Measurements from ENCODE around the gene CYP3A4. TPM values are rescaled to one million over a fixed set of nuclear protein-coding genes. Genes with fewer than 3 reads are reported as not detected.

CYP3A4 gene
- total and polyA plus RNA-seq, 2 donors (not counting 1 experiment from before 2014, with no cell fraction given), result 0.17 TPM; not detected in 1

DNA sequence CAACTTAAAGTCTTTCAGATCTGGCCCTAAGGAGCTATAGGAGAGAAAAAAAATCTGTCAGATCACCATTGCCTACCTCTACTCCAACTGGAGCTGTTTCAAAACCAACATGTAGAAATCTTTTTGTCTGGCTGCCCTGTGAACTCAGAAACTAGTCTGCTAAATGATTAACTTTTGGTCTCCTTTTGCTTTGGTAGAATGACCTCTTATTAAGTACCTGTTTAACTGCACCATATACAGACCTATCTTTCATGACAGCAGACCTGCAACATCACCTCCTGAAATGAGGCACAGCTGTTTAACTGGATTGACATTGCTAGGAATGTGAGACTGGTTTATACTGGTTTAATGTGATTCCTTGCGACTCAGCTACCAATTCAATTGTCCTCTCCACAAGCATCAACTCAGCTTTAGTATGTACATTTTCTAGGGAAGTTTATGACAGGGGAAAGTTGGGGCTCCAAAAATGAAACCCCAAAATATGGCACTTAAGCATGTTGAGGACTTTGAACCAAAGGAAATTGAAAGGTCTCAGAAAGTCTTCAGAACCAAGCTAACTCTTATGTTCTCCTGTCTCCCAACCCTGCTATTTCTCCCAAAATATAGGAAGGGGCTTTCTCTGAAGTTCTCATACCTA lies 45.7 kb upstream of the CYP3A4 start:
- Histone ChIP-seq H3K4me3 (replicated peaks in 1 of 4; ENCODE audit: control extremely low read depth in 1 of 4, insufficient read depth in 1 of 4, low read depth in 3 of 4, low read length in 4 of 4) (no peak overlapping the region), H3K27me3 (ENCODE audit: control insufficient read depth, insufficient read depth, low read length) (no peaks in the 10 kb centered on the region), H4K20me1 (ENCODE audit: control insufficient read depth, extremely low read depth, insufficient read depth, low read length) (no peaks in the 10 kb centered on the region), H3K4me2 (ENCODE audit: extremely low read depth, insufficient read depth, low read length) (no peak overlapping the region), H3K9me3 (ENCODE audit: control insufficient read depth, insufficient read depth, low read depth, low read length) (no peaks in the 10 kb centered on the region), H3K36me3 (ENCODE audit: control insufficient read depth, insufficient read depth, low read length) (no peaks in the 10 kb centered on the region), H2AFZ (ENCODE audit: low read length) (no peak overlapping the region), H3K79me2 (ENCODE audit: control insufficient read depth, insufficient read depth, low read length) (no peaks in the 10 kb centered on the region), H3K27ac (ENCODE audit: insufficient read depth, low read length) (no peak overlapping the region), H3K9ac (ENCODE audit: insufficient read depth, low read length) (no peak overlapping the region), H3K4me1 (ENCODE audit: control insufficient read depth, extremely low read depth, insufficient read depth, low read length) (no peaks in the 10 kb centered on the region)
- DNase-seq (ENCODE audit: low read depth in 2 of 2), result no peak
- TF ChIP-seq, protein P1, sequence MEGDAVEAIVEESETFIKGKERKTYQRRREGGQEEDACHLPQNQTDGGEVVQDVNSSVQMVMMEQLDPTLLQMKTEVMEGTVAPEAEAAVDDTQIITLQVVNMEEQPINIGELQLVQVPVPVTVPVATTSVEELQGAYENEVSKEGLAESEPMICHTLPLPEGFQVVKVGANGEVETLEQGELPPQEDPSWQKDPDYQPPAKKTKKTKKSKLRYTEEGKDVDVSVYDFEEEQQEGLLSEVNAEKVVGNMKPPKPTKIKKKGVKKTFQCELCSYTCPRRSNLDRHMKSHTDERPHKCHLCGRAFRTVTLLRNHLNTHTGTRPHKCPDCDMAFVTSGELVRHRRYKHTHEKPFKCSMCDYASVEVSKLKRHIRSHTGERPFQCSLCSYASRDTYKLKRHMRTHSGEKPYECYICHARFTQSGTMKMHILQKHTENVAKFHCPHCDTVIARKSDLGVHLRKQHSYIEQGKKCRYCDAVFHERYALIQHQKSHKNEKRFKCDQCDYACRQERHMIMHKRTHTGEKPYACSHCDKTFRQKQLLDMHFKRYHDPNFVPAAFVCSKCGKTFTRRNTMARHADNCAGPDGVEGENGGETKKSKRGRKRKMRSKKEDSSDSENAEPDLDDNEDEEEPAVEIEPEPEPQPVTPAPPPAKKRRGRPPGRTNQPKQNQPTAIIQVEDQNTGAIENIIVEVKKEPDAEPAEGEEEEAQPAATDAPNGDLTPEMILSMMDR (conservative IDR thresholded peaks at IDR 0.05 in 1 of 2, IDR thresholded peaks at IDR 0.05 in 1 of 2; ENCODE audit: low read depth in 1 of 2, low read length in 2 of 2), result no peak
- no peak for TF ChIP-seq EZH2 (IDR thresholded peaks at IDR 0.05; ENCODE audit: low read length, missing control alignments)

DNA sequence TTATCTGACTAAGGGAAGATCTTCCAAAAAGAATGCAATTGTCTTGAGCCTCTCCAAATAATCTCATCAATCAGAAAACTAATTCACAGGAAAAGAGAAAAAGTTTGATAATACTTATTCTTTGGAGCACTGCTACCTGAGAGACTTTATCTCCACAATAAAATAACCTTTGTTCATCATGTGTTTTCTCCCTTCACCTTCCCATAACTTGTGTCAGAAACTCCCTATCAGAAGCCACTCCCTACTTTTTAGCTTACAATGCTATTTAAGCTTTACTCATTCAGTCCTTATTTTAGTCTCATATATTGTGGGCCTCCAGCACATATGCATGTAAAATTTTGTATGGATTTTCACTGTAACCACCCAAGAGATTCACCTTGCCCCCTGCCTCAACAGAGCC lies 44.8 kb upstream of the CYP3A4 start:
- DNase-seq (ENCODE audit: low read depth in 2 of 2), result no peak
- Histone ChIP-seq H2AFZ (ENCODE audit: low read length) (no peak overlapping the region), H3K27ac (ENCODE audit: insufficient read depth, low read length) (no peak overlapping the region), H3K36me3 (ENCODE audit: control insufficient read depth, insufficient read depth, low read length) (no peaks in the 10 kb centered on the region), H4K20me1 (ENCODE audit: control insufficient read depth, extremely low read depth, insufficient read depth, low read length) (no peaks in the 10 kb centered on the region), H3K4me2 (ENCODE audit: extremely low read depth, insufficient read depth, low read length) (no peak overlapping the region), H3K27me3 (ENCODE audit: control insufficient read depth, insufficient read depth, low read length) (peaks cover 4% of the 10 kb centered on the region), H3K4me3 (replicated peaks in 1 of 4; ENCODE audit: control extremely low read depth in 1 of 4, insufficient read depth in 1 of 4, low read depth in 3 of 4, low read length in 4 of 4) (no peak overlapping the region), H3K9me3 (ENCODE audit: control insufficient read depth, insufficient read depth, low read depth, low read length) (no peaks in the 10 kb centered on the region), H3K79me2 (ENCODE audit: control insufficient read depth, insufficient read depth, low read length) (no peaks in the 10 kb centered on the region), H3K4me1 (ENCODE audit: control insufficient read depth, extremely low read depth, insufficient read depth, low read length) (no peaks in the 10 kb centered on the region), H3K9ac (ENCODE audit: insufficient read depth, low read length) (no peak overlapping the region)
- TF ChIP-seq, protein P1 (conservative IDR thresholded peaks at IDR 0.05 in 1 of 2, IDR thresholded peaks at IDR 0.05 in 1 of 2; ENCODE audit: low read depth in 1 of 2, low read length in 2 of 2), result no peak
- TF ChIP-seq EZH2 (IDR thresholded peaks at IDR 0.05; ENCODE audit: low read length, missing control alignments), result no peak

DNA sequence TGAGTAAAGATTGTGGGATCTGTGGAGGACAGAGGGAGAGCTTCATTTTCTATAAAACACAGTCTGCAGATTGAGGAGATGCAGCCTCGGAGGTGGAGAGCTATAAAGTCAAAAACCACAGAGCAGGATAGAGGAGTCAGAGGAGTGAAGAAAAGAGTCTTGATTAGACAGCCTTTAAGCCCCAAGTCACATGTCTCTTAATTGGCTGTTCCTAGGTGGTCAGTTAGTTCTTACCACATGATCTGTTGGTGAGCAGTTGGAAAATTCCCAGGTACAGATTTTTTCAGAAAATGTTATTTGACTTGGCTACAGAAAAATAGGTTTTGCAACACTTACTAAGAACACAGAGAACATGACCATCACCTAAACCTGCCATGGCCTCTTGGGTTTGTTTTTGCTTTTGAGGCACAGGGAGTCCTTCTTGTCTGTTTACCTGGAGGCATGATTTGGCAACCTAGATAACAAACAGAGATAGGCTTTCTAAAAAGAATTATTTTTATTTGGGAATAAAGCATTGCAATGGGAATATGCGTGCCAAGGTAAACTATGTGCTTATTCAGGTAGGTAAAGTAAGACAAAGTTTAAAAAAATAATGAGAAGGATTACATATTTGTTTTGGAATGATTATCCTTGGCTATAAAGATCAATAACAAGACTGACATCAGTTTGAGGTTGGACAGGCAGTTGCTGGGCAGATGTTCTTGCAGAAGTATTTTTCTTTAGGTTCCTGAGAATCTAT lies 43.2 kb upstream of the CYP3A4 start:
- DNase-seq (ENCODE audit: low read depth in 2 of 2), result no peak
- H3K4me2 ChIP-seq (ENCODE audit: extremely low read depth, insufficient read depth, low read length), result no peak overlapping the region
- TF ChIP-seq, protein P1 (conservative IDR thresholded peaks at IDR 0.05 in 1 of 2, IDR thresholded peaks at IDR 0.05 in 1 of 2; ENCODE audit: low read depth in 1 of 2, low read length in 2 of 2), result no peak
- TF ChIP-seq EZH2 (IDR thresholded peaks at IDR 0.05; ENCODE audit: low read length, missing control alignments), result no peak
- no peaks in the 10 kb centered on the region for H3K4me1 ChIP-seq (ENCODE audit: control insufficient read depth, extremely low read depth, insufficient read depth, low read length)
- peaks cover 6% of the 10 kb centered on the region for H3K27me3 ChIP-seq (ENCODE audit: control insufficient read depth, insufficient read depth, low read length)
- no peak overlapping the region for H3K27ac ChIP-seq (ENCODE audit: insufficient read depth, low read length)
- H4K20me1 ChIP-seq (ENCODE audit: control insufficient read depth, extremely low read depth, insufficient read depth, low read length), result no peaks in the 10 kb centered on the region
- no peak overlapping the region for H2AFZ ChIP-seq (ENCODE audit: low read length)
- H3K9ac ChIP-seq (ENCODE audit: insufficient read depth, low read length), result no peak overlapping the region
- H3K9me3 ChIP-seq (ENCODE audit: control insufficient read depth, insufficient read depth, low read depth, low read length), result no peaks in the 10 kb centered on the region
- no peaks in the 10 kb centered on the region for H3K79me2 ChIP-seq (ENCODE audit: control insufficient read depth, insufficient read depth, low read length)
- no peaks in the 10 kb centered on the region for H3K36me3 ChIP-seq (ENCODE audit: control insufficient read depth, insufficient read depth, low read length)
- no peak overlapping the region for H3K4me3 ChIP-seq (replicated peaks in 1 of 4; ENCODE audit: control extremely low read depth in 1 of 4, insufficient read depth in 1 of 4, low read depth in 3 of 4, low read length in 4 of 4)
